ENCODE data around the gene CRISP3.

CRISP3 gene, protein sequence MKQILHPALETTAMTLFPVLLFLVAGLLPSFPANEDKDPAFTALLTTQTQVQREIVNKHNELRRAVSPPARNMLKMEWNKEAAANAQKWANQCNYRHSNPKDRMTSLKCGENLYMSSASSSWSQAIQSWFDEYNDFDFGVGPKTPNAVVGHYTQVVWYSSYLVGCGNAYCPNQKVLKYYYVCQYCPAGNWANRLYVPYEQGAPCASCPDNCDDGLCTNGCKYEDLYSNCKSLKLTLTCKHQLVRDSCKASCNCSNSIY

GRCh38 chr6:49744259-49744658 lies at the start of gene CRISP3:
TSS of gene CRISP3 (minus strand) at chr6:49744388. CDS start at chr6:49744367, 21 bp downstream.
- peak within 1 kb of the TSS; percentile 80 for H3K27ac ChIP-seq
- TF ChIP-seq, protein P1, sequence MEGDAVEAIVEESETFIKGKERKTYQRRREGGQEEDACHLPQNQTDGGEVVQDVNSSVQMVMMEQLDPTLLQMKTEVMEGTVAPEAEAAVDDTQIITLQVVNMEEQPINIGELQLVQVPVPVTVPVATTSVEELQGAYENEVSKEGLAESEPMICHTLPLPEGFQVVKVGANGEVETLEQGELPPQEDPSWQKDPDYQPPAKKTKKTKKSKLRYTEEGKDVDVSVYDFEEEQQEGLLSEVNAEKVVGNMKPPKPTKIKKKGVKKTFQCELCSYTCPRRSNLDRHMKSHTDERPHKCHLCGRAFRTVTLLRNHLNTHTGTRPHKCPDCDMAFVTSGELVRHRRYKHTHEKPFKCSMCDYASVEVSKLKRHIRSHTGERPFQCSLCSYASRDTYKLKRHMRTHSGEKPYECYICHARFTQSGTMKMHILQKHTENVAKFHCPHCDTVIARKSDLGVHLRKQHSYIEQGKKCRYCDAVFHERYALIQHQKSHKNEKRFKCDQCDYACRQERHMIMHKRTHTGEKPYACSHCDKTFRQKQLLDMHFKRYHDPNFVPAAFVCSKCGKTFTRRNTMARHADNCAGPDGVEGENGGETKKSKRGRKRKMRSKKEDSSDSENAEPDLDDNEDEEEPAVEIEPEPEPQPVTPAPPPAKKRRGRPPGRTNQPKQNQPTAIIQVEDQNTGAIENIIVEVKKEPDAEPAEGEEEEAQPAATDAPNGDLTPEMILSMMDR (conservative IDR thresholded peaks at IDR 0.05), result no peak

GRCh38 chr6:49790341-49790740 lies 46.2 kb upstream of the CRISP3 start:
- TF ChIP-seq, protein P1 (conservative IDR thresholded peaks at IDR 0.05), result no peak
- no peak overlapping the region for H3K27ac ChIP-seq

GRCh38 chr6:49787176-49787575 lies 43.0 kb upstream of the CRISP3 start, which contains the start of gene PGK2:
TSS of gene PGK2 (minus strand) at chr6:49787285. CDS start at chr6:49787187, 98 bp downstream.
- TF ChIP-seq, protein P1 (conservative IDR thresholded peaks at IDR 0.05), result no peak

DNA sequence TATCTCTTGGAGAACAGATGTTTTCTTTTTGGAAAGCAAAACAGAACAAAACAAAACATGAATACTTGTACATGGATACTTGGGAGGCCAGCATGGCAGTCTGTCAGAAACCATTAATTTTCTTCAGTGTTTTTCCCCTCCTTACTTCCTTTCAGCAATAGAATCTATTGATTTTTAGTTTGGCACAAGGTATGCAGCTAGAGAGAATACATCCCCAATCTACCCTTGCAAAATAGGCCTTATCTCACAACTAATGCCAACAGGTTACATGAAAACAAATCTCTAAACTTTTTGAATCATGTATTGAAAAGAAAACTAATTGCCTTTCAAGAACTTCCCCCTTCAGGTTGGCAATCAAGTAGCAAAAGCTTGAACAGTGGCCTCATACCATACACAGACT lies 40.1 kb upstream of the CRISP3 start:
- TF ChIP-seq, protein P1 (conservative IDR thresholded peaks at IDR 0.05), result no peak
- no peak overlapping the region for H3K27ac ChIP-seq

More at GRCh38 chr6:49787176-49787575, 43.0 kb upstream of the CRISP3 start, which contains the start of gene PGK2:
- no peak within 1 kb of the TSS for H3K27ac ChIP-seq

- no peak overlapping the region for H3K27ac ChIP-seq
- TF ChIP-seq, protein P1 (conservative IDR thresholded peaks at IDR 0.05), result no peak
Measured at GRCh38 chr6:49782725-49783124, 38.5 kb upstream of the CRISP3 start.

DNA sequence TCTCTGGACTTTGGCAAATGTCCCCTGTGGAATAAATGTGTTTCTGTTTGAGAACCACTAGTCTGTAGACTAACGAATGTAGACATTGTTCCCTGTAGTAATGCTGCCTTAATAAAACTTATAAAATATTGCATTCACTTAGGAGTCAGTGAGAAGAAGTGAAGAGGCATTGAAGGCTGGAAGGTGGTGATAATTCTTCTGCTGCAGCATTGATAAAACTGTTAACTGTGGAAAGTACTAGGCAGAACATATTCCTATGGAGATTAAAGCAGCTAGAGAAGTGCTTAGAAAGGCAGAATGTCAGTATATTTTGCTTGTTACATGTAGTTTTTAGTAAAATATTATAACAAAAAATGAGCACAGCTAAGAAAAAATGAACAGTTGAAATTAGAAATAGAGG lies 38.1 kb upstream of the CRISP3 start:
- TF ChIP-seq, protein P1 (conservative IDR thresholded peaks at IDR 0.05), result no peak
- H3K27ac ChIP-seq, result no peak overlapping the region

GRCh38 chr6:49776444-49776843 lies 32.3 kb upstream of the CRISP3 start:
- no peak overlapping the region for H3K27ac ChIP-seq
- TF ChIP-seq, protein P1 (conservative IDR thresholded peaks at IDR 0.05), result no peak

Data from VCaP (cell line).